Fibroblast of the conjunctiva (primary cell): ENCODE results near the gene SPRY2.
"Not testable (repeated sequence)": the region's sequence is repeated elsewhere in the genome, so short reads cannot be mapped to it uniquely, and the experiment has no call there.

Experiments
- DNase-seq: peaks from one replicate; pipeline ENCODE4 v3.0.0-alpha.2; 2010; ENCODE audit warnings: low read depth

Gene SPRY2

GRCh38 chr13:80341101-80341755 is at the start of gene SPRY2:
Gene SPRY2 (minus strand): TSS chr13:80341126. CDS start chr13:80337705, 3,421 bp downstream.
- DNase-seq: peak; percentile 97

GRCh38 chr13:80390338-80390737 is 49.4 kb upstream of the SPRY2 start:
- DNase-seq: no peak

- DNase-seq: no peak
Measured at GRCh38 chr13:80389073-80390038, 48.4 kb upstream of the SPRY2 start.

DNA sequence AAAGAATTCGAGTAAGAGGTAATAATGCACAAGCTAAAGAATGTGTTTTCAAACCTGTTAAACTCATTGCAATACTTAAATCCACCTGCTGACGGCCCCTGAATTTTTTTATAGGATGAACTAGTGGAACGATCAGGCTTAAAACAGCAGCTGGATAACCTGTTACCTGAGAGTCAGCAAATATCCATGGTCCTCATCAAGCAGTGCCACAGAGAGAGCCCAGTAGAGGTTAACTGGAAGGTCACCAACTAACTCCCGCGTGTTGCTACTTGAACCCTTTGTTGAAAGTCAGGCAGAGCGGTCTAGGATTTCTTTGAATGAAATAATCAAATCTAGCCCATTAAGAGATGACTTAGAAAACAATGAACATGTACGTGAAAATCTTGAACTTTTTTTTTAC is 47.6 kb upstream of the SPRY2 start:
- DNase-seq: no peak

GRCh38 chr13:80386592-80386991 is 45.7 kb upstream of the SPRY2 start:
- DNase-seq: no peak

- no peak for DNase-seq
Measured at GRCh38 chr13:80386002-80386401, 45.1 kb upstream of the SPRY2 start.

DNA sequence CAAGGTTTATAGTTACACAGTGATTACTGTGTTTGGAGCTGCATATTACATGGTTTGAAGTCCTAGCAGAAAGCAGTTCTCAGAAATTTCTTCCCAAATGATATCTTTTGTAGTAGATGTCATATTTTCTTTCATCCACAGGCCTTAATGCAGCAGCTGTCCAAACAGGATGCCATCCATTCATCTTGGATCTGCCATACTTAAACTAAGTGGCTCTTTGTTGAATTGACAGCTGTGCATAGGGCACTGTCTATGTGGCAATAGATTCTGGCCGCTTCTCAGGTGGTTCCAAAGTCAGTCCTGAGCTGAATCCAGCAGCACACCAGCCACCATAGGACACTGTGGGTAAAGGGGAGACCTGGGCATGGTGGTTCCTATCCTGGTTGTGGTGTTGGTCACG is 41.6 kb upstream of the SPRY2 start:
- DNase-seq: no peak

DNA sequence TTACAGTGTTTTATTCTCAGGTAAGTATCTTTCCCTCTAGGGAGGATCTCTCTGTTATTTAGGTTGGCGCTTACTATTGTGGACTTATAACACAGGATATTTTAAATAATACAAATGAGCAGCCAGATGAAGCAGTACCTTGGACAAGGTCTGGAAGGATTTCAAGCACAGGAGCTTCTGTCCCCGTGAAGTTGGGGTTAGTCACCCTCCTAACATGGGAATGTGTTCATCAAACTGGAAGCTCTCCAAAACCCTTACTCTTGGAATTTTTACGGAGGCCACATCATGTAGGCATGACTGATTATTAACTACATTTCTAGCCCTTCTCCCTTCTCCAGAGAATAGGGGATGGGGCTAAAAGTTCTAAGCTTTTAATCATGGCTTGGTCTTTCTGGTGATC is 38.3 kb upstream of the SPRY2 start:
- peak; percentile 8 for DNase-seq

- no peak for DNase-seq
Measured at GRCh38 chr13:80376554-80376953, 35.6 kb upstream of the SPRY2 start.

- no peak for DNase-seq
Measured at GRCh38 chr13:80374901-80375300, 34.0 kb upstream of the SPRY2 start.

DNA sequence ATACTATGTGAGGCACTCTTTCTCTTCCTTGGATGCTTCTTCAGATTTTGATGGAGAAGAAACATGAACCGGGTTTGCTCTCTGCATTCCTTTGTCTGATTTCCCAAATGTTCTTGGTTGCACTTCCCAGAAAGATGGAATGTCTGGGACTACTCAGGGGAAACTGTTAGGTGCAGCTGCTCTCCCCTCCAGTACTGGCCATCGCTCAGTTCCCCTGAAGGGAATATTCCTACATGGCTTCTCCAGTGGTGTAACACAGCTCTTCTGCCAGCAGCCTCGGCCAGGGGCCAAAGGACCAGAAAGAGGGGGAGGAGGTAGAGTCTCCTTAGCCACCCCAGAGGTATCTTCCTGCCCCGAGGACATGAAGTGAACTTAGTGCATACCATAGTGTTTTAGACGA is 33.5 kb upstream of the SPRY2 start:
- no peak for DNase-seq

GRCh38 chr13:80371840-80372509 is 31.0 kb upstream of the SPRY2 start:
- no peak for DNase-seq

DNA sequence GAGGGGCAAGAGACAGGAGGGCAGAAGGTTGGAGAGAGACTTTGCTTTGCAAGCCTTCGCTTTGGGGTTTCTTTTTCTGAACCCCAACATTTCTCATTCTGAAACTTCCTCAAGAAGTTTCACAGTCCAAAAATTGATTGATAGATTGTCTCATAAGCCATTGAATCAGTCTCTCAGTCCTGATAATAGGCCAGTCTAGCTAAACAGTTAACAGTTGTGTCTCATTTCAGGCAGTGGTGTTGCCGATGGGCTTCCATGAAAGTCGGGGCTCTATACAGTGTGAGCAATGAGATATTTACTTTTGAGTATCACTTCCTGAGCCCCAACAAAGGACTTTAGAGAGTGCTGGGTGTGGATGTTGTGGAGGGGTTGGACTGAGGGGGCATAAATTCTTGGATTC is 26.5 kb upstream of the SPRY2 start:
- DNase-seq: no peak

- DNase-seq: no peak
Measured at GRCh38 chr13:80363890-80364503, 23.1 kb upstream of the SPRY2 start.

GRCh38 chr13:80362481-80362880 is 21.6 kb upstream of the SPRY2 start:
- no peak for DNase-seq

- DNase-seq: no peak
Measured at GRCh38 chr13:80361883-80362327, 21.0 kb upstream of the SPRY2 start.

DNA sequence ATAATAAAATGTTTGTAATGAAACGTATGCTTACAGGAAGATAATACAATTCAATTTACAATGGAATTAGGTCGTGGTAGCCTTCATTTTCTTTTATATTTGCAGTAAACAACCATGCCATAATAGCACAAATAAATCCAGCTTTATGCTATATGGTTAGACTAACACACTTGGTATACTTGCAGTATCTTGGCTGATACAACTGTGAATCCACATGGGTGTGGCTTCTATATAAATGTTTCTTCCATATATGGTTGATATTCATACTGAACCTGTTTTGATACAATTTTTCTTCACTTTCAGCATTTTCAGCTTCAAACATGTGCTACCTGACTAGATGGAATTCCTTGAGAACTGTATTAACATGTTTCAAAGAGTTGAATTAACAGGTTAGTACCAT is 20.4 kb upstream of the SPRY2 start:
- no peak for DNase-seq

- DNase-seq: no peak
Measured at GRCh38 chr13:80360453-80360800, 19.5 kb upstream of the SPRY2 start.

- DNase-seq: no peak
Measured at GRCh38 chr13:80359778-80360452, 19.0 kb upstream of the SPRY2 start.

- no peak for DNase-seq
Measured at GRCh38 chr13:80359414-80359777, 18.5 kb upstream of the SPRY2 start.

GRCh38 chr13:80355496-80356094 is 14.7 kb upstream of the SPRY2 start:
- DNase-seq: not testable (repeated sequence)
